Measurements from ENCODE around the gene RAMP2.

Gene RAMP2

DNA sequence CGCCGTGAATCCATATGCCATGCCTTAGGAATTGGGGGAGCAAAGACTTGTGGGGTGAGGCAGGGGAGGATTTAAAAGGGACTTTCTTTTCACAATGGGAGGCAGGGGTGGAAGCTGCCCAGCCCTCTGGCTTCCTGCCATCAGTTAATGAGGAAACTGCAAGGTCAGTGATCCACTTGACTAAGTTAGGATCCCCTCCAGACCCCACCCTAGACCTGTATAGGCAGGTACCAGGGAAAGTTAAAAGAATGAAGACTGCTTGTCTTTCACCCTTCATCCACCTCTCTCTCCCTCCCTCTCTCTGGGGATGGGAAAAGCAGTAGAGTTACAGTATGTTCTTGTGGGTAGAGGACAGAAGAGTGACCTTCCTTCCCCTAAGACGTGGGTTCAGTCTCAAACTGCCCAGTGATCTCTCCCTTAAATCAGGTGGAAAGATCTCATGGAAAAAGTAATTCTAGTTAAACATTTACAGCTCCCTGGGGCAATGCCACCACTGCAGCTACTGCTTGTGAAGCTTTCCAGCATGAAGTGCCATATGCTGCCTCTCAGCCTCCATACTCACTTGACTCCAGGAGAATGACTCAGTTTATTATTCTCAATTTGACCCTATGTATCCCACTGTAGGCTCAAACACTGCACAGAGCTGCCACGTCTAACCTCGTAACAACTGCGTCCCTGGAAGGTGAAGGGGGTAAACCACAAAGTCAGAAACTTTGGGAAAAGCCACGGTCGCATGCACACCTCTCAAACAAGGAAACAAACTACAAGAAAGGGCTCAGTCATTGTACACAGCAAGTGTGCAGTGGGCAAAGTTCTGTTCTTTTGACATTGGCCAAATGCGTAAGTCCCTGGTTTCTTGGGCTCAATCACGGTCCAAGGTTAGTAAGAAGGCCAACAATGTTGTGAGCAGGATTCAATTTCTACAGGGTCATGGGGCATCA is 36.3 kb downstream of the RAMP2 start:
- Histone ChIP-seq H3K27ac (ENCODE audit: extremely low read depth, low read depth, low read length) (peak overlapping the region; percentile 68; the same call in 1 of the 2 replicates), H3K4me1 (ENCODE audit: control insufficient read depth, insufficient read depth, low read length) (peaks cover 5% of the 10 kb centered on the region; the same call in 1 of the 2 replicates), H3K36me3 (ENCODE audit: control insufficient read depth in 2 of 2, insufficient read depth in 1 of 2, low read length in 2 of 2) (peaks cover 0 to 33% of the 10 kb centered on the region in 2 experiments; a peak in 1 of 3 replicates), H3K9me3 (ENCODE audit: control insufficient read depth, insufficient read depth, low read depth, low read length) (no peaks in the 10 kb centered on the region), H3K4me3 (ENCODE audit: low read depth, low read length) (peak overlapping the region; percentile 77)
- TF ChIP-seq ZNF658 (tag by site-specific recombination; IDR thresholded peaks at IDR 0.05) (no peak), ZNF473 (tag by site-specific recombination; IDR thresholded peaks at IDR 0.05) (no peak), ZNF366 (tag by site-specific recombination; conservative IDR thresholded peaks at IDR 0.05) (peak; percentile 26; the same call in 1 of the 2 replicates), PRDM1 (tag by site-specific recombination; IDR thresholded peaks at IDR 0.05) (peak; percentile 48; the same call in 1 of the 2 replicates)
- TF ChIP-seq, protein P1, sequence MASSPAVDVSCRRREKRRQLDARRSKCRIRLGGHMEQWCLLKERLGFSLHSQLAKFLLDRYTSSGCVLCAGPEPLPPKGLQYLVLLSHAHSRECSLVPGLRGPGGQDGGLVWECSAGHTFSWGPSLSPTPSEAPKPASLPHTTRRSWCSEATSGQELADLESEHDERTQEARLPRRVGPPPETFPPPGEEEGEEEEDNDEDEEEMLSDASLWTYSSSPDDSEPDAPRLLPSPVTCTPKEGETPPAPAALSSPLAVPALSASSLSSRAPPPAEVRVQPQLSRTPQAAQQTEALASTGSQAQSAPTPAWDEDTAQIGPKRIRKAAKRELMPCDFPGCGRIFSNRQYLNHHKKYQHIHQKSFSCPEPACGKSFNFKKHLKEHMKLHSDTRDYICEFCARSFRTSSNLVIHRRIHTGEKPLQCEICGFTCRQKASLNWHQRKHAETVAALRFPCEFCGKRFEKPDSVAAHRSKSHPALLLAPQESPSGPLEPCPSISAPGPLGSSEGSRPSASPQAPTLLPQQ (tag by site-specific recombination; IDR thresholded peaks at IDR 0.05): 0 out of 2 replicates have a peak, but pooled peaks have one; percentile 1
- ChIA-PET CTCF (interaction anchor here (0.5 to 3.2 kb wide), 3 partner anchors 22 to 129 kb away, joined by 4 to 23 read pairs (median 8); no protein-coding TSS in a partner anchor), POLR2A (interaction anchor here (0.5 to 2.4 kb wide), 5 partner anchors 11 to 315 kb away, joined by 3 to 13 read pairs (median 9); partner anchors contain the start of genes VPS25 and WNK4)

DNA sequence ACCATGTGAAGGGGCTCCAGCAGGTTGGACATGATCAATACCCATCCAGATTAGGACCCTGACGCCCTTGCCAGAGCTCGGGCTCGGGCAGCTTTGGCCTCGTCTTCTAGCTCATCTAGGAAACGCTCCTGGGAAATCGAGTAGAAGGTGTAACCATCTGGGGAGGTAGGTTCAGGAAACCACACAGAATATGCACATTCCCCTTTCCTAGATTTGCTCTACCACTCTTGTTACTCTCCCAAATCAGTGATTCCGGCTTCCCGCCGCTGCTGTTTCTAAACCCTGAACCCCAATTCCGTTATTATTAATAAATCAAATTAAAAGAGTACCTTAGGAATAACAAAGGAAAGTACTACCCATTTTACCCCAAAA is 37.0 kb downstream of the RAMP2 start:
- H3K36me3 ChIP-seq (ENCODE audit: control insufficient read depth in 2 of 2, insufficient read depth in 1 of 2, low read length in 2 of 2): peaks cover 0 to 33% of the 10 kb centered on the region in 2 experiments; a peak in 1 of 3 replicates
- H3K4me1 ChIP-seq (ENCODE audit: control insufficient read depth, insufficient read depth, low read length): peaks cover 8% of the 10 kb centered on the region
- H3K9me3 ChIP-seq (ENCODE audit: control insufficient read depth, insufficient read depth, low read depth, low read length): no peaks in the 10 kb centered on the region
- POLR2A ChIA-PET: interaction anchor here (1.0 to 2.4 kb wide), 7 partner anchors 11 to 47 kb away, joined by 3 to 13 read pairs (median 5); partner anchors contain the start of genes BECN1, VPS25 and WNK4
- peak overlapping the region; percentile 77 for H3K4me3 ChIP-seq (ENCODE audit: low read depth, low read length)
- TF ChIP-seq HOXA7 (CRISPR knock-in tag; IDR thresholded peaks at IDR 0.05; ENCODE audit: borderline replicate concordance): no peak
- TF ChIP-seq ZNF558 (tag by site-specific recombination; IDR thresholded peaks at IDR 0.05): no peak
- TF ChIP-seq PRDM10 (tag by site-specific recombination; IDR thresholded peaks at IDR 0.05): peak; percentile 84
- TF ChIP-seq, protein P2, sequence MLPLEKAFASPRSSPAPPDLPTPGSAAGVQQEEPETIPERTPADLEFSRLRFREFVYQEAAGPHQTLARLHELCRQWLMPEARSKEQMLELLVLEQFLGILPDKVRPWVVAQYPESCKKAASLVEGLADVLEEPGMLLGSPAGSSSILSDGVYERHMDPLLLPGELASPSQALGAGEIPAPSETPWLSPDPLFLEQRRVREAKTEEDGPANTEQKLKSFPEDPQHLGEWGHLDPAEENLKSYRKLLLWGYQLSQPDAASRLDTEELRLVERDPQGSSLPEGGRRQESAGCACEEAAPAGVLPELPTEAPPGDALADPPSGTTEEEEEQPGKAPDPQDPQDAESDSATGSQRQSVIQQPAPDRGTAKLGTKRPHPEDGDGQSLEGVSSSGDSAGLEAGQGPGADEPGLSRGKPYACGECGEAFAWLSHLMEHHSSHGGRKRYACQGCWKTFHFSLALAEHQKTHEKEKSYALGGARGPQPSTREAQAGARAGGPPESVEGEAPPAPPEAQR (tag by site-specific recombination; IDR thresholded peaks at IDR 0.05): no peak
- CTCF ChIA-PET: interaction anchor here (0.5 to 3.2 kb wide), 6 partner anchors 21 to 590 kb away, joined by 3 to 23 read pairs (median 4); no protein-coding TSS in a partner anchor
- H3K27ac ChIP-seq (ENCODE audit: extremely low read depth, low read depth, low read length): peak overlapping the region; percentile 68; the same call in 1 of the 2 replicates

All from HEK293 (cell line).